ENCODE measurements around the gene D2HGDH. TPM values are rescaled to one million over a fixed set of nuclear protein-coding genes. Genes with fewer than 3 reads are reported as not detected.
"Not testable (repeated sequence)": the region's sequence is repeated elsewhere in the genome, so short reads cannot be mapped to it uniquely, and the experiment has no call there.

D2HGDH gene
- total RNA-seq, 2 experiments from 2014 or later, result 26.4 to 33.0 TPM

GRCh38 chr2:241798081-241798630, 63.7 kb downstream of the D2HGDH start:
- POLR2A ChIA-PET, result no interaction called here
- CTCF ChIA-PET, result no interaction called here

GRCh38 chr2:241798631-241799521, 64.4 kb downstream of the D2HGDH start:
- ChIA-PET POLR2A (no interaction called here), CTCF (no interaction called here)

- CTCF ChIA-PET, result no interaction called here
- POLR2A ChIA-PET, result no interaction called here
These were observed 65.2 kb downstream of the D2HGDH start for GRCh38 chr2:241799522-241800197.

GRCh38 chr2:241800198-241800903, 65.9 kb downstream of the D2HGDH start:
- POLR2A ChIA-PET, CTCF ChIA-PET: not testable (repeated sequence)

GRCh38 chr2:241801611-241802420, 67.4 kb downstream of the D2HGDH start:
- POLR2A ChIA-PET, result no interaction called here
- CTCF ChIA-PET, result no interaction called here

GRCh38 chr2:241802421-241803318, 68.2 kb downstream of the D2HGDH start:
- POLR2A ChIA-PET, result interaction anchor here (0.6 to 1.3 kb wide), 2 partner anchors 22 to 64 kb away, joined by 3 to 4 read pairs; no protein-coding TSS in a partner anchor
- CTCF ChIA-PET, result interaction anchor here (1.3 to 1.7 kb wide), 3 partner anchors 57 to 71 kb away, joined by 3 to 5 read pairs (median 3); no protein-coding TSS in a partner anchor

- CTCF ChIA-PET, result interaction anchor here (1.2 to 1.8 kb wide), 5 partner anchors 19 to 74 kb away, joined by 3 to 8 read pairs (median 3); no protein-coding TSS in a partner anchor
- POLR2A ChIA-PET, result interaction anchor here (0.6 to 1.9 kb wide), 4 partner anchors 21 to 63 kb away, joined by 3 to 5 read pairs (median 4); no protein-coding TSS in a partner anchor
These were observed 69.2 kb downstream of the D2HGDH start for GRCh38 chr2:241803387-241804325.

GRCh38 chr2:241804326-241805229, 70.1 kb downstream of the D2HGDH start:
- POLR2A ChIA-PET, result interaction anchor here (1.3 to 1.9 kb wide), 2 partner anchors 42 to 62 kb away, joined by 4 to 5 read pairs; no protein-coding TSS in a partner anchor
- CTCF ChIA-PET, result interaction anchor here (1.0 to 1.8 kb wide), 6 partner anchors 18 to 73 kb away, joined by 3 to 8 read pairs (median 3); no protein-coding TSS in a partner anchor

GRCh38 chr2:241806217-241806616, 71.8 kb downstream of the D2HGDH start:
- CTCF ChIA-PET, result not testable (repeated sequence)

GRCh38 chr2:241808051-241808720, 73.8 kb downstream of the D2HGDH start:
- POLR2A ChIA-PET, result no interaction called here
- CTCF ChIA-PET, result no interaction called here

More at GRCh38 chr2:241806217-241806616, 71.8 kb downstream of the D2HGDH start:
- POLR2A ChIA-PET, result not testable (repeated sequence)

GRCh38 chr2:241808721-241809382, 74.4 kb downstream of the D2HGDH start, which contains the start of gene NEU4:
Gene NEU4, plus strand, starts transcription at chr2:241809193. Its CDS starts 5,292 bp downstream, at chr2:241814485.
- ChIA-PET POLR2A (no interaction called here), CTCF (no interaction called here)

DNA sequence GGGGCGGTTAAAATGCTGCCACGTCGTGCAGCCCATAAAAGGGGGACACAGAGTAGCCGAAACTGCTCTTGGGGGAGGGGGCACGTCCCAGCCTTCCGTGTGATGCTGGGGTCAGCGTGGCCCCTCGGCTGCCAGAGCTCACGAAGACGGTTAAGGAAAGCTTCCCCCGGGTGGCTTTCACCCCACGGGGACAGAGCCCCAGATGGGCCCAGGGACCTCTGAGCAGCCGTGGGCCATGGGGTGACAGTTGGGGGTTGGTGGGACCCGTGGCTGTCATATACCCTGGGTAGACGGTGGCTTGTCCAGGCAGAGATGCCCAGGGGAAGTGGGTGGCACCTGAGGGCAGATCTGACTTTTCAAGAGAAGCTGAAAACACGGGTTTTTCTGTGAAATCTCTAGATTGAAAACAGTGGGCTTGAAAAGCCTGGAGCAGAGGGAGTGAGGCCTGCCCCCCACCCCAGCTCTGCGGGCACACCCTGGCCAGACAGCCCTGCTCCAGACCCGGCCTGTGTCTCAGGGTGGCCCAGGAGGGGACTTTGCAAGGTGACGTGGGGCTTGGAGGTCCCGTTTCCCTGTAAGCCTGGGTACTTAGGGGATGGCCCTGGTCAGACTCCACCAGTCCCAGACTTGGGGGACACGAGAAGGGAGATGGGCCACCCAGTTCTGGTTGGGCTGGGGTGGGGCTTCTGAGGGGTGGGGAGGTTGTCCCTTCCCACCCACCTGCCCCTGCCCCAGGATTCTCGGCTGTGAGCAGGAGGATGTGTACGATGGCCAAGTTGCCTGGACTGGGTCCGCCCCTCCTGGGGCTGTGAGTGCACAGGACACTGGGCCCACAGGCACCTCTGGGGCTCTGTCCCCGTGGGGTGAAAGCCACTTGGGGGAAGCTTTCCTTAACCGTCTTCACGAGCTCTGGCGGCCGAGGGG, 75.2 kb downstream of the D2HGDH start:
- CTCF ChIA-PET, result no interaction called here

GRCh38 chr2:241810307-241811200, 76.1 kb downstream of the D2HGDH start:
- CTCF ChIA-PET, result no interaction called here
- POLR2A ChIA-PET, result no interaction called here

More for the DNA sequence above, 75.2 kb downstream of the D2HGDH start:
- POLR2A ChIA-PET, result no interaction called here
